ENCODE data around the gene FBH1.
"Not testable (repeated sequence)": the region's sequence is repeated elsewhere in the genome, so short reads cannot be mapped to it uniquely, and the experiment has no call there.

FBH1 gene

GRCh38 chr10:5949009-5949759 lies 59.1 kb downstream of the FBH1 start:
- no peak overlapping the region for H3K4me3 ChIP-seq (ENCODE audit: low read length)
- no peak for TF ChIP-seq ZNF274 (IDR thresholded peaks at IDR 0.05; ENCODE audit: low read depth, low read length)

GRCh38 chr10:5951167-5951711 lies 61.2 kb downstream of the FBH1 start:
- no peak overlapping the region for H3K4me3 ChIP-seq (ENCODE audit: low read length)
- TF ChIP-seq ZNF274 (IDR thresholded peaks at IDR 0.05; ENCODE audit: low read depth, low read length) = no peak

- no peak for TF ChIP-seq ZNF274 (IDR thresholded peaks at IDR 0.05; ENCODE audit: low read depth, low read length)
- no peak overlapping the region for H3K4me3 ChIP-seq (ENCODE audit: low read length)
Measured at GRCh38 chr10:5951721-5952407, 61.8 kb downstream of the FBH1 start.

GRCh38 chr10:5952731-5953385 lies 62.8 kb downstream of the FBH1 start:
- H3K4me3 ChIP-seq (ENCODE audit: low read length) = no peak overlapping the region
- TF ChIP-seq ZNF274 (IDR thresholded peaks at IDR 0.05; ENCODE audit: low read depth, low read length) = no peak

GRCh38 chr10:5953676-5954075 lies 63.6 kb downstream of the FBH1 start:
- TF ChIP-seq ZNF274 (IDR thresholded peaks at IDR 0.05; ENCODE audit: low read depth, low read length) = no peak
- H3K4me3 ChIP-seq (ENCODE audit: low read length) = no peak overlapping the region

- no peak overlapping the region for H3K4me3 ChIP-seq (ENCODE audit: low read length)
- no peak for TF ChIP-seq ZNF274 (IDR thresholded peaks at IDR 0.05; ENCODE audit: low read depth, low read length)
Measured at GRCh38 chr10:5956146-5956936, 66.3 kb downstream of the FBH1 start.

- H3K4me3 ChIP-seq (ENCODE audit: low read length) = no peak overlapping the region
- no peak for TF ChIP-seq ZNF274 (IDR thresholded peaks at IDR 0.05; ENCODE audit: low read depth, low read length)
Measured at GRCh38 chr10:5958077-5958476, 68.0 kb downstream of the FBH1 start.

- no peak overlapping the region for H3K4me3 ChIP-seq (ENCODE audit: low read length)
- TF ChIP-seq ZNF274 (IDR thresholded peaks at IDR 0.05; ENCODE audit: low read depth, low read length) = no peak
Measured at GRCh38 chr10:5958675-5959074, 68.6 kb downstream of the FBH1 start.

GRCh38 chr10:5959142-5959541 lies 69.1 kb downstream of the FBH1 start:
- no peak overlapping the region for H3K4me3 ChIP-seq (ENCODE audit: low read length)
- no peak for TF ChIP-seq ZNF274 (IDR thresholded peaks at IDR 0.05; ENCODE audit: low read depth, low read length)

- no peak overlapping the region for H3K4me3 ChIP-seq (ENCODE audit: low read length)
- TF ChIP-seq ZNF274 (IDR thresholded peaks at IDR 0.05; ENCODE audit: low read depth, low read length) = no peak
Measured at GRCh38 chr10:5959581-5960069, 69.6 kb downstream of the FBH1 start.

- TF ChIP-seq ZNF274 (IDR thresholded peaks at IDR 0.05; ENCODE audit: low read depth, low read length) = no peak
Measured at GRCh38 chr10:5960070-5960972, 70.3 kb downstream of the FBH1 start.

GRCh38 chr10:5960973-5961275 lies 70.9 kb downstream of the FBH1 start:
- H3K4me3 ChIP-seq (ENCODE audit: low read length) = not testable (repeated sequence)

More at GRCh38 chr10:5960070-5960972, 70.3 kb downstream of the FBH1 start:
- no peak overlapping the region for H3K4me3 ChIP-seq (ENCODE audit: low read length)
